Eye (tissue), 1 donor: ENCODE measurements around the gene PHC2.
A peak's percentile ranks its signal among the peaks of the same experiment; 100 is the strongest.

Experiments
- DNase-seq: peaks from one replicate; pipeline ENCODE4 v3.0.0-alpha.2; 2015

The PHC2 gene

DNA sequence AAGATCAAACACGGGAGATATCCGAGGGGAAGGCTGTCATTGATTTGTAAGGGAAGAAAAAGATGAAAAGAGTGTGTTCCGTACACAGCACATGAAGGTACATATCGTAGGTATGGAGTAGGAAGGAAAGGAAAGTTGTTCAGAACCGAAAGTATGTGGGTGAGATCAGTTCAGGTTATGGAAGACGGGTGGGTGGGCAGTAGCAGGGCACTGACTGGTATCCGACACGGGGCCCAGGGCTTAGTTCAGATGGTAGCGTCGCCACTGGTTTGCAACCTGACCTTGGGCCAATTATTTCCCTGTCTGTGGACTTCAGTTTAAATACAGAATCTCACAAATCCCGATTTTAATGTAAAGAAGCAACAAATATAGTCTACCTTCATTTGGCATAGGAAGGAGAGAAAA lies 82.2 kb downstream of the PHC2 start:
- DNase-seq: peak; percentile 49

DNA sequence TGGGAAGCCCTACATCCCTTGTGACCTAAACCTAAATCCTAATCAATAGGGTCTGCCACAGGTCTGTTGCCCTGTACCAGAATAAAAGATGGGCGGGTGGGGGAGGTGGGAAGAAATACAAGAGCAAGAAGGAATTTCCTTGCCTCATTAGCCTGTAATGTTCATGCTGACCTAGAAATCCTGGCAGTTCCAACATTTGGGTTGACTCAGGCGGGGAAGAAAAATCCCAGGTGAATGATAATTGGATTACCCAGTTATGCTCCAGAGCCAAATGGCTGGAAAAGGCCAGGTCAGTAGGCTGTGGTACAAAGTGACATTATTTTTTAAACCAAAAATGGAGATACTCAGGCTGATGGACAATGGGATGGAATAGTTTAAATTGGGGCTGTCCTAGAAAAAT lies 82.7 kb downstream of the PHC2 start:
- no peak for DNase-seq

DNA sequence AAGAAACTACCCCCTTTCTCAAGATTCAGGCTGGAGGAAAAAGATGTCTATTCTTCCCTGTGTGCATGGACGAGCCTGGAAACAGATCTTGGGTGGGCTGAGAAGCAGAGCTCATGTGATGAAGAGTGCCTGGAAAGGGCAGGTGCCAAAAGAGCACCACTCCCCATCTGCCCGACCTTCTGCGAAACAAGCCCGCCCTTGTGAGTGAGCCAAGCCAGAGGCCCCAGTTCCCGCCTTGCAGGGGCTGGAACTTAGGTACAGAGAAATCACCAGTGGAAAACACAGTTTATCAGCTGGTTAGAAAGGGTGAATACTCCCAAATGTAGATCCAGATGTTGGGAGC lies 83.3 kb downstream of the PHC2 start:
- DNase-seq: no peak

DNA sequence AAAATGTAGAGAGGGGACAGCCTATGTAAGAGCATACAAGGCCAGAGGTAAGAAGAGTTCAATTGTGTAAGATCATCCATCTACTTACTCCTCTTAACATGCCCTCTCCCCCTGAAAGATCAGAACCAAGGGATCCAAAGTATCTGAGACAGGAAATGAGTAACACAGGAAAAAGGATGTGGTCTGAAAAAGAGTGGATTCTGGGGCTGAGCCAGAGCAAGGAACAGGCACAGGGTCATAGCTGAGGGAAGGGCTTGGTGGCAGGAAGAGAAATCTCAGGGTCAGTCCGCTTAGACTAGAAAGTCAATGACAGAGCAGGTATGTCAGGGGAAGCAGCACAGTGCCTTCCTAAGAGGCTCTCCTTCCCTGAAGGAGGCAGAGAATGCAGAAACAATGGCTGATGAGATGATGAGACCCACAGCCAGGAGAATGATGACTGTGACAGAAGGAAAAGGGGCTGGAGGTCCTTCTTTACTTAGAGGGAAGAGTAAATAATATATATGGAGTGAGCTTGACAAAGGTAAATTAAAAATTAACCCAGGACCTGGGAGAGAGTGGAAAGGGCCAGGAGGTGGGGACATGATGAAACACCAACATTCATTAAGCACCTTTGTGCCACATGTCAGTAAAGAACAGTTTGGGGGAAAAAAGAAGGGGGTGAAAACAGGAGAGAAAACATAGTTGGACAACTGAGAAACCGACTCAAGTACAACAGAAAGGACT lies 83.8 kb downstream of the PHC2 start:
- DNase-seq: no peak

DNA sequence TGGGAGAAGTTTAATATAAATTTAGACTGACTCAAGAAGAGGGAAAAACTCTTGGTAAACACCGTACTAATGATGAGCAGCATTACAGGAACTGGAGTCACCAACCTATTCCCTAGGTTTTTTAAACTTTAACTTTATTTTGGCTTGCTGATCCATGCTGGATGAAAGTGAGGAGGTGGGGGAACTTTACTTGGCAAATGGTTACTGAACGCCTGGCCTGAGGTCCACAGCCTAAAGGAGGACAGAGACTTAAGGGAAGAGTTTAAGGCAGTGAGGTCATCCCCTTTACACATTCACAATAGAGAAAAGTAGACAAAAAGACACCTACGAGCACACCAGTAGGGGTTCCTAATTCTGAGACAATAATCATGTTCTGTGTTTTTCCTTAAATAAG lies 84.4 kb downstream of the PHC2 start:
- no peak for DNase-seq

DNA sequence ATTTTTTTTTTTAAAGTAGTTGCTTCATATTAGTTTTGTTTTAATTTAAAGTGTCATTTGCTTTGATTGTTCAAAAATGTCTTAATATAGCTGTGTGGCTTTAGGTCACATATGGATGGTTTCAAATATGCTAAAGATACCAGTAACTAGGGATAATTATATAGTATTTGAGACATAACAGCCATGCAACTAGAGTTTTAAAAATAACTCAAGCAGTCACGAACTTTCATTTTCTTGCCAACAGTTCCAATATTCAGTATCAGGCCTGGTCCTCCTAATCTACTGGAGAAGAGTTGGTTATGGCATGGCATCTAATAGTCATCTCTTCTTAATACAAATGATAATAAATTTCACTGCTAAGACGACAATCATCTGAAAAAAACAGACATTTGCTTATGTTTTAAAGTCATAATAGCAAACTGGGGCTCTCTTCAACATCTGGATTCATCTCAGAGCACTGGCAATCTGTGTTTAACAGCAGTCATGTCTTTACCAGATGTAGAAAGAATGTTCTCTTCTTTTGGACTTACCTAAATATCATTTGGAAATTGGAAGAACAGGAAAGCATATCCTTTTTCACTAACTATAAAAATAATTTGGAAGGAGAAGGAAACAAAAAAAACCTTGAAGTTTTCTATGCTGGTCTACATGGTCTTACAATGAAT lies 85.9 kb downstream of the PHC2 start:
- no peak for DNase-seq

DNA sequence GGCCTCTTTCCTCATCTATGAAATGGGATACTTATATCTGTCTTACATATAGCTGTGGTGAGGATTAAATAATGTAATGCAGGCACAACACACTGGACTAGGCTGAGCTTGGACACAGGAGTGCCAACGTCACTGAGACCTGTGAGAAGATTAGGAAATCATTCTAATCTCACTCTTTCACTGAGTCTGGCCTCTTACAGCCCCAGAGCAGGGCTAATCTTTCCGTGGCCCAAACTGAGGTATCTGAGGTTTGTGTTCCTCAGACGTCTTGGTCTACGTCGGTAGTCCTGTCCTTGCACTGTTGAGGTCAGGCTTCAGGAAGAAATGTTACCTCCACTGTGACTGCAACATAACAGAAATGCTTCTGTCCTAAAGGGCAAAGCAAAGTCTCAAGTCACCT lies 87.4 kb downstream of the PHC2 start:
- DNase-seq: no peak

DNA sequence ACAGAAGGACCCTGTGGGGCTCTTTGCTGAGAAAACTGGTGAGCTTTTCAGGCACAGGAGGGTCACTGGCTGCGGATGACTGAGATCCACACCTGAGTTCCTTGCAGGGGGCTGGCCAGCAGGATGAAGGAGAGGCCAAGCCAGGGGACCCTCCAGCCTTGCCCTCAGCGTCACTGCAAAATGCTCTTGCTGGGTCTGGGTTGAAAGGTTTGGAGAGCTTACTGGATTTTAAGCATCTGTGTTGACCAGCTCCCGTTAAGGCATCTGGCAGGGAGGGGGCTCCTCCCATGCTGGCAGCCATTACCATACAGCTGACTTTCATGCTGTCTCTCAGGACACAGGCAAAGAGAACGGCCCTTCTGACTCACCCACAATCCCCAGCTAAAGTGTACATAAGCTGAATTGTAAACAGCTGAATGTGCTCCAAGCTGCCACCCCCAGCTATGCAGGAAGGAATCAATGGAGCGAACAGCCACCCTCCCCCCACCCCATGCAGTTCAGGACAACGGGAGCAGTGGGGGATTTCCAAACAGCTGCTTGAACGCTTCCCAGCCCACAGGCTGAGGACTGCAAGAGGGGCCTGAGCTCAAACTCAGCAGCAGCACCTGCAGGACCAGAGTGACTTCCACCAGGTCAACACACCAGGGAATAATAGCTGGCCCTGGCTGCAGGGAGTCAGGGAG lies 88.7 kb downstream of the PHC2 start:
- DNase-seq: peak; percentile 92

DNA sequence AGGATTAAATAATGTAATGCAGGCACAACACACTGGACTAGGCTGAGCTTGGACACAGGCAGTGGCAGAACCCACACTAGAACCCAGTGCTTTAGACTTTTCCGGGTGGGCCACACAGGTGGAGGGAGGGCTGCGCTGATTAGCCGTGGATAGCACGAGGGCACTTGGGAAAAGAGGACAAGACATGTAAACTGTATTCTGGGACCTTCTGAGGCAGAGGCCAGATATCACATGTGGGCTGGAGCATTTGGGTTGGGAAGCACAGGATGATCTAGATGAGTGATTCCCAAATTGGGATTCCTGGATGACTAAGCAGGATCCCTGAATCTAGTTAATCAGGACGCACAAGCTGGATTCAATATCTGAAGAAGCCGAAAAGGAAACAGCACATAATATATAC lies 89.7 kb downstream of the PHC2 start:
- DNase-seq: no peak

DNA sequence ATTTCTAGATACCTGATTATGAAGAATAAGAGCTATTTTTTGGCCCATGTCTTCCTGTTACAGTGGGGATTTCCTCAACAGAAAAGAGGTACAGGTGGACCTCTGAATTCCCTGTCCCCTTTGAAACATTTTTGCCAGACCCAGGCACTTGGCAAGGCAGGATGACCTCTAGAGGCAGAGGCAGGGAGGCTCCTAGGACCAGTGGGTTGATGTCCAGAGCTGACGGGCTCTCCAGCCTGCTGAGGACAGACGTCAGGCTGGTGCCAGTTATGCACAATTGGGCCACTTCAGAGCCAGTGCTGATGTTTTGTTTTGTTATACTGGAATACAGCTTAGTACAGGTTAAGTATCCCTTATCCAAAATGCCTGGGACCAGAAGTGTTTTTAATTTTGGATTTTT lies 91.5 kb downstream of the PHC2 start:
- no peak for DNase-seq

DNA sequence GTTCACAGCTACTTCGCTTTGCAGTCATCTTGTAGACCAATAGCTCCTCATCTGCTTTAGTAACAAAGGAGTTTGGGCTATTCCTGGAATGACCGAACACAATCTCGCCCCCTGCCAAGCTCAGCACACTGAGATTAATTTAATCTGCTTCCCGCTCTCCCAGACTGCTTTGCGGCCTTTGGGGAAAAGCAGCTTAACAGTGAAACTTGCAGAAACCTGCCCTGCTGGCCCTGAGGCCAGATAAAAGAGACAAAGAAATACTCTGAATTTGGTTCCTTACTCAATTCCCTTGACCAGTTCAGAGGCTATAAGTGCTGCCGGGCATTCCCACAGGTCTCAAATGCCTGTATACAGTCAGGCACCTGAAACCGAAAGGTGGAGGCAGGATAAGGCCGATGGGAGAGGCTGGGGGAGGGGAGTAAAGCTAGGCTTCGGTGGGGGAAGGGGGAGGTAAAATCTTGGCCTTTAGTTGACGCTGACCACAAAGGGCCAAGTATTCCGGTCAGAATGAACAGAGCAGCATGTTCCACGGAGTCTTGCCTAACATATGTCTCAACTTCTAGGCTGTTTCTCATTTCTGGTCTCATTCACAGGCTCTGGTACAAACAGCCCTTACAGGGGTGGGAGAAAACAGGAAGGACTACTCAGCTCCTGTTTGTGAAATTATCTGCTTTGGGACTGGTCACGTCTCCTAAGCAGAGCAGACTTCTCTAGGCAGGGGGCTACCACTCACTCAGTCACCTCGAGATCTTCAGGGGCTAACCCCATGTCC lies 92.3 kb downstream of the PHC2 start:
- DNase-seq: peak; percentile 87

DNA sequence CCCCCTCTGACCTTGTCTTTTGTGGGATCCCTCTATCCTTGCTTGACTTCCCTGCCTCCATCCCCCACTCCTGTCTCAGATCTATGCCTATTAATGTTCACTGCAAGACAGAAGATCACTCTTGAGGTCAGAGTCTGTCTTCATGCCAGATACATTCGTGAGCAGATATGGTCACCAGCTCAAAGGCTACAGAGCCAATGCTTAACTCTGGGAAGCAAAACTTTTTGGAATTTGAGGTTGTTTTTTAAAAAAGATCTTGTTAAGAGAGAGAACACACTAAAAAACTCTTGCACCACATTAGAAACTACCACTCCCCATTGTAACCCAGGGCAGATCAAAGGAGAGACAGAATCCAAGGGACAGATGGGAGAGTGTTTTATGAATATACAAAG lies 92.9 kb downstream of the PHC2 start:
- no peak for DNase-seq

DNA sequence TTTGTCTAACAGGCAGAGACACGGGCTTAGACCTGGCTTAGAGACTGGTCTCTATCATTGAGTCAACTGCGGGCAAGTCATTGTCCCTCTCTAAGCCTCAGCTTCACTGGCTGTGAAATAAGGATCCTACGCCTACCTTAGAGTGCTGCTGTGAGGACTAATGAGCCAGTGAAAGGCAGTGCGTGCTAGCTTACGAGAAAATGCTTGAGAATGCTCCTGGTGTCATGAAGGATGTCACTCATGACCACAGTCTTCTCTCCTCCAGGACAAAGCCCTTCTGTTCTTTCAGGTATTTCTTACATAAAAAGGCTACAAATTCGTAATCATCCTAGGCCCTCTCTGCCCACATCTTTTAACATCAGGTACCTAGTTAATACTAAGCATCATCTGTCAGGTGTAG lies 93.5 kb downstream of the PHC2 start:
- DNase-seq: peak; percentile 51

DNA sequence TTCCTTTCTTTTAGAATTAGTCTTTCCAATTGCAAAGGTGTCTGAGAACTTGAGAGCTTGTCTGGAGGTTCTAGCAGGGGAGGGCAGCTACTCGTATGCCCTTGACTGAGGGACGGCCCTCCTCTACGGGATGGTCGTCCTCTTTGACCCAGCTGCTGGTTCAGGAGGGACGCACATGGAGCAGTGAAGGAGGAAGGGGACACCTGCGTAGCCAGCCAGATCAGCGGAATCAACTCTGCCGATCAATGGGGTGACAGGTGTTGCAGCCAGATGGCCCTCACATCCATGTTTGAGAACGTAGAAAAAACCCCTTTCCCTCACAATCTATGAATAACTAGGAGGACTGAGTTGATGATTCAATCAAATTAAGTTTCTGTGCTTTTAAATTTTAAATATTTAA lies 94.3 kb downstream of the PHC2 start:
- DNase-seq: no peak

DNA sequence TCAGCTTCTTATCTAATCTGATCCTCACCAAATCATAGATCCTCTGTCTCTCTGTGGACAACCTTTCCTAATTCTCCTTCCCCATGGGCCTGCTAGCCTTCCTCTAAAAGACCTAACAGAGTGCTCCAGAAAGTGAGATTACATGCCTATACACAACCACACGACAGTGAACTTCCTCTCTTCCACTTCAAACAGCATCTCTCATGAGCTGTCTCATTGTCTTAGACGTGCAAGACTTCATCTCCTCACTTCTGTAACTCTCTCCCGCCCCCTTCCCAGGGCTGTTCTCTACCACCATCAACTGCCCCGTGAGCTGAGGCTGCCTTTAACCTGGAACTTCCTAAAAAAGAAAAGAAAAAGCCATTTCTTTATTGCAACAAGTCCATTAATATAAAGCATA lies 95.9 kb downstream of the PHC2 start:
- DNase-seq: no peak

DNA sequence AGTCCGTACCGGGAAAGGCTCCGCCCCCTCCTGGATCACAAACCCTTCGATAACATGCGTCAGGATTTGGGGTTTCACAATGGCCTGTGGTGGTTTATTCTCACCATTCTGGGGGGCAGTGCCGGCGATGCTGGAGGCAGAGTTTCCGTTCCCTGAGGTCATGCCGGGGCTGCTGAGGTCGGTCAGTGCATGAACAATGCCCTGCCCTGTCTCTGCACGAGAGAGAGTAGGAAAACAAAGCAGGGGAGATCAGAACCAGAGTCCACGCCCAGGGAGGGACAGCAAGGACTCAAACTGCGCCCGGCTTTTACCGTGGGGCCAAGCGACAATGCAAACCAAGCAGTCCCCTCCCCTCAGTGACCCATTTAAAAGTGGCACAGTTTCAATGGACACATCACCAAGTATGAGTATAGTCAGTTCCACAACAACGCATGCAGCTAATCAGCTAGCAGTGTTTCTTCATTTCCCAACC lies 96.8 kb downstream of the PHC2 start:
- DNase-seq: no peak

DNA sequence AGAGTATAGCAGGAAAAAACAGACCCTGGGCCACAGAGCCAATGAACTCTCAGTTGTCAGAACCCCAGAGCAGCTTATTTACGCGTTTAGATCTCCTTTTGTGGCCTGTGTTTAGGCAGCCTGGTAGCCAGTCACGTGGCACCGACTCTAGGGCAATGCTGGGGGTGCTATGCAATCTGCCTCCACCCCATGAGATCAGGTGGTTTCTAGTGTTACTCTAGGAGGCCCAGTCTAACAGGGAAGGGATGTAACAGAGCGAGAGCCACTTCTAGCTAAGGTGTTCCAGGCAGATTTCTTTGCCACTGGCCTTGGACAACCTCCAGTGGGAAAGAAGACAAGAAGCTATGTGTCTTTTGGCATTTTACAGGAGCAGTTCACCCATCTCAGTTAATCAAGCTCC lies 98.0 kb downstream of the PHC2 start:
- no peak for DNase-seq

DNA sequence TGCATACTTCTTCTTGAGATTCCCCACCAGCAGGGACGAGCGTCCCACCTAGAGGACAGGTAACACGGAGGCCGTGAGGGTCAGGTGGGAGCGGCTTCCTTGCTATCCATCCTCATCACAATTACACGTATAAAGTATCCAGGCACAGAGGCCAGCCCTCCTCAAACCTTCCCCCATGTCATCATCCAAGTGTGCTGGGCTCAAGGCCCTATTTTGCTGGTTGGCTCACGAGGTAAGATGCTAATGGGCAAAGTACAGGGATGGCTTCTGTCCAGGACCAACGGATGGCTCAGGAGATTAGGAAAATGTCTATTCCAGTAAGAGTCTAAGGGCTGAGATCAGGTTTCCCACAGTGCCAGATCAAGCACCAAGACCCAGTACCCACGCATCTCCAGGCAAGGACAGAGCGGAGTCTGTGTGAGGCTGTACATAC lies 98.5 kb downstream of the PHC2 start:
- DNase-seq: no peak

DNA sequence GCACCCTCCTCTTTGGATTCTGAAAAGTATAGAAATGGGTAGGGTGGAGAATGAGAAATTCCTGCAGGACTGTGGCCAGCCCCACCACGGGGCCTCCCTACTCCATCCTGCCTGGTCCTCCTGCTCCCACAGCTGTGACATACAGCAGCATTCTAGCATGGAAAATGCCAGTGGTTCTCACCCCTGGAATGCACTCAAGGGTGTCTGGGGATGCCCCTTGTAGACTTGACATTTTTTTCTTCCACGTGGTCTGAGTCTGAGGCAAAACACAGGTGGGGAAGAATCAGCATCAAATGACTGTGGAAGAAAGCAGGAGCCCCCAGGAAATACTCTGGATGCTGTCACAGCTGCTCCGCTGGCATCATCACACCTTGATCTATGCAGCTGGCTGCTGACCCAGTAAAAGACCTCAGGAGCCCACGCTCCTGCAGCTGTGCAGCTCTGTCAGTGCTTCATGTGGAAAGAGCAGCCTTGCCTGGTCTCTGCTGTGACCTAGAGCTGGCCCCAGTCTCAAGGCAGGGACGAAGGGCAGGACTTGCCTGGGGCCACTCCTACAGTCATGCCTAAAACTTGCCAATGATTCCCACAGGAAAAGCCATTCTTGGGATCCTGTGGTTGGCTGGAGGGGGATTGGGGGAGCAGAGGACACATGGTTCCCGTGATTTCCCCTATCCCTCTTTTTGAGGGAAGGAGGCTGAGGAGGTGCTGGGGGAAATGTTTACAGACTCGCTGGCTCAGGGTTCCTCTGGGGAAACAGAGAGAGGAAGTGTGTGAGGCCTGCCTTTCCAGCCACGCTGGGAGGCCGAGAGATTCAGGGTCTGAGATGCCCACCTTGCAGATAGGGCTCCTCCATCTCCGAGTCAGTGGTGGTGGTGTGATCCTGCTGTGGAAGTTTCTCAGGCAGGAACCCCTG lies 99.2 kb downstream of the PHC2 start:
- DNase-seq: no peak

DNA sequence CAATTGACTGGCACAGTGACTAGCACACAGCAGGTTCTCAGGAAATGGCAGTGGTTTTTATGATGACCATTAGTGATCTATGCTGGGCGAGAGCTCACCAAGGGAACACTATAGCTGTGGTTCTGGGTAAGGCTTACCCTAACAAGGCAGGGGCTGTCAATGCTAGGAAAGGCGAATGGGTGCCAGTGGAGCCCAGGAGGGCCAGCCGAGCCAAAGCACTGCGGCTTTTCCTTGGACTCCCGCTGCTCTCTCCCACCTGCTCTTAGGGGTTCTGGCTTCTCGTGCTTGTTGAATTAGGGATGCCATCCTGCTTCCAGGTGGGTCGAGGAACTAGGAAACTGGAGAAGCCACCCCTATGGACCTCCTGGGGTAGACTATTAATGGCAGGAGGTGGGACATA lies 100.0 kb downstream of the PHC2 start:
- DNase-seq: no peak

DNA sequence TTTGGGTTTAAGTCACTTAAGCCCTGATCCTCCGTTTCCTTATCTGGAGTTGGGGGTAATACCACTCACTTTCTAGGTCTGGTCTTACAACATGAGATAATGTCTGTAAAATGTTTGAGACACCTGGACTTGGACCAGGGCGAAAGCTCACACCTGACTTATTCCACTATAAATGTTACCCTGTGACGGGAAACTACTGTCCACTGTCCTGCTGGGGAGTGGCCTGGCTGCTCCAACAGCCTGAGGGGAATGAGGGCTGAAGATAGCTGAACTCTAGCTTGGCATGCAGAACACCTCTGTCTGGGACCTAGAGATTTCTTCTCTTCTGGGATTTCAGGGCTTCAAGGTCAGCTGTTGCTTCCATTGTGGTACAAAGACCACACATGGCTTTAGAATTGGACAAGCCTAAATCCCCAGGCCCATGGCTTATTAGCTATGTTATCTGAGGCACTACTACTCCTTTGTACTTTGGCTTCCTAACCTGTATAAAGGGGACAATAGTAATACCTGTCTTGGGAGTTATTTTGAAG lies 100.5 kb downstream of the PHC2 start:
- DNase-seq: no peak
